NCI-H2081 (cell line): ENCODE results near the gene KIAA0319L.

ENCODE experiments used
- DNase-seq, 2 experiments: peaks; one replicate each; lab custom pipeline; 2025; lab: John Stamatoyannopoulos, UW

The KIAA0319L gene

DNA sequence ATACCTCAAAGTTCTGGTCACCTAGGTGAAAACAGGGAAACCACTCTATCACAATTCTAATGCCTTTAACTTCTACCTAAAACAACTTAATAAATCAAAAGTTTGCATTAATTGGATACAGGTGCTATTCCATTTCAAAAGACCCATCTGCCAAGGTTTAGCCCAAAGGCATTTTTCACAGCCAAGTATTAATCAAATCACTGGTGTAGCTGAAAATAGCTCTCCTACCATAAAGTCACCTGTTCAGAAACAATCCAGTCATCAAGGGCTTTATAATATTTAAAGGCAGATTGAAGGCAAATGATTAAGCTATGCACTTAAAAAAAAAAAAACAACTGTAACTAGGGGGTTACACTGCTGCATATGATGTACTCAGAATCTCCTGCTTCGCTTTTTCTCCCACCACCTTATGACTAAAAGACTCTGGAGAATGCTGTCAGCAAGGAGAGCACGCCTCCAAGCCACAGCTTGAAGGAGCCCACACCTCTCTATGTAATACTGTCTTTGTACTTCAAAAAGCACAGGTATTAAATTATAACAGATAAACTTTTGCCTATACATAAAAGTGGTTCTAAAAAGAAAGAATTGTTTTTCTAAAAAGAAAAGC is 20.5 kb downstream of the KIAA0319L start:
- peak in 1 of 2 experiments; percentile 31 for DNase-seq

DNA sequence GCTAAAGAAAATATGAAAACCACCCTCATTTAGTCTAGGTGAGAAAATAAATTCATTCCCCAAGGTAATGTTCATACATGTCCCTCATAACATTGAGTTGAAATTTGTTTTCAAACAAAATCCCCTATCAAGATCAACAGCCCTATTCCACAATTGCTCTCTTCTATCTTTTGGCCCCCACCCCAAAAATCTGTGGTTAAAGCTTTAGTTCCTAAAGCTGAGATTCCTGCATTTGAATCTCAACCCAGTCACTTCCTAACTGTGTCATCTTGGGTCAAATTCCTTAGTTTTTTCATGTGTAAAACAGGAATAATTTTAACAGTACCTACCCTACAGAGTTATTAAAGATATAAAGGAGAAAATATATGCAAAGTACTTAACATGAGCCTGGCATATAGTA is 22.0 kb downstream of the KIAA0319L start:
- DNase-seq, result no peak

DNA sequence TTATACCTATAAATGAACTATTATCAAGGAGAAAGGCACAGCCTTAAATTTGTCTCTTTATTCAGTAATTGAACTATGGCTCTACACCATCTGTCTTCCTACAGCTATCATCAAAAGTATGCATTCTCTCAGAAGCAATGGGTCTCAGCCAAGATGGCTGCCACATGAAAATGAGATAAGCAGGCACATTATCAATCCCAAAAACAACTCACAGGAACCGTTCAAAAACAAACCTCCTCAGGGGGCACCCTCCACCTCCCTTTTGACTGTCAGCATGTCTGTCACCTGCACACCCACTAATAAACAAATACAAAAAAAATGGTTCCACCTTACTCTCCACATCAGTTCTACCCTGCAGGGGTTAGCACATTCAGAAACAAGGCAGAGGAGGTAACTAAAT is 23.6 kb downstream of the KIAA0319L start:
- peak in 1 of 2 experiments; percentile 21 for DNase-seq

GRCh38 chr1:35532497-35533223 is 24.5 kb downstream of the KIAA0319L start:
- no peak for DNase-seq

GRCh38 chr1:35531368-35531767 is 25.8 kb downstream of the KIAA0319L start:
- no peak for DNase-seq

GRCh38 chr1:35530946-35531345 is 26.3 kb downstream of the KIAA0319L start:
- no peak for DNase-seq

- no peak for DNase-seq
Measured at GRCh38 chr1:35530168-35530567, 27.0 kb downstream of the KIAA0319L start.

DNA sequence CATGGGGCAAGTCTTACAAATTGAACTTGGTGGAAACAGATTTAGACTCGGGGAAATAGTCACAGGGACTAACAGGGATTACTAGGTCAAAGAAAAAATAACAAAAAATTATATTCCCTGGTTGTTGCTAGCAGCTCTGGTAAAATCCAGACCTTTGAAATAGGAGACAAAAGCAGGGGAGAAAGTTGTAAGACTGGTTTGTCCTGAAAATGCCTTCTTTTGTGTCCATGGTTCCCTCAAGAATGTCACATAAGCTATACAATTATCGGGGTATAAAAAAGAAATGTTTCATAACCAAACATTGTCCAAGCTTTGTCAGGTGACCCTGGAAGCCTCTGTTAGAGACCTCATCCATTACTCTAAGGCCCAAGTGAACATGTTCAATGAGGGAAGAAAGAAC is 33.1 kb downstream of the KIAA0319L start:
- no peak for DNase-seq

- DNase-seq, result no peak
Measured at GRCh38 chr1:35519432-35519831, 37.8 kb downstream of the KIAA0319L start.

GRCh38 chr1:35518183-35518582 is 39.0 kb downstream of the KIAA0319L start:
- no peak for DNase-seq

GRCh38 chr1:35511305-35511704 is 45.9 kb downstream of the KIAA0319L start:
- DNase-seq, result no peak

DNA sequence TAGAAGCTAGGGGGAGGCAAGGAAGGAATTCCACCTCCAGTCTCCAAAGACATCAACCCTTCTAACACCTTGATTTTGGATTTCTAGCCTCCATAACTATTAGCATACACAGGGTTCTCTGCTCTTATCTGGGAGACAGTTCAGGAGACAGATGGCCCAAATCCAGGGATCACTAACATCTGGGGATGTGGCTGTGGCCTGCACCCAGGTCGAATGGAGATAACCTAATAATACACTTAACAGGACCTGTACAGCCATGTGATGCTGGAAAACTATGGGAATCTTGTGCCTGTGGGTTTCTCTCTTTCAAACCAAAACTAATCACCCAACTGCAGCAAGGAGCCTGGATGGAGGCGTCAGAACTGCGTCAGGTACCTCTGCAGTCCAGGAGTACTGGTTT is 47.6 kb downstream of the KIAA0319L start:
- DNase-seq, result no peak

DNA sequence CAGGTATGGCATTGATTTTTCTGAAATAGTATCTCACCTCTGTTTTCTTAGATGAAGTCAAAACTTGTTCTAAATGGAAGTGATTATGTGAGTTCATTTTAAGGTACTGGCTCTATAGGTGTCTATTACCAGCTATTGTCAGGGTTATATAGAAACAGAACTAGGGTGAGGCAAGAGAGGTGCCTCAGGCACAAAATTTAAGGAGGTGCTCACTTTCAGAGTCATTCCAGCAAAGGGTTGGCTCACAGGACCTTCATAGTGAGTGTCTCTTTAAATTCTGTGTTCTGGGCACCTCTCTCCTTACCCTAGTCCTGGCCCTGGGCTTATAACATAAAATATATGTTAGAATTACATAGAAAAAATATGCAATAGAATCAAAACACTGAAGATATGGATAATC is 49.3 kb downstream of the KIAA0319L start:
- DNase-seq, result no peak

DNA sequence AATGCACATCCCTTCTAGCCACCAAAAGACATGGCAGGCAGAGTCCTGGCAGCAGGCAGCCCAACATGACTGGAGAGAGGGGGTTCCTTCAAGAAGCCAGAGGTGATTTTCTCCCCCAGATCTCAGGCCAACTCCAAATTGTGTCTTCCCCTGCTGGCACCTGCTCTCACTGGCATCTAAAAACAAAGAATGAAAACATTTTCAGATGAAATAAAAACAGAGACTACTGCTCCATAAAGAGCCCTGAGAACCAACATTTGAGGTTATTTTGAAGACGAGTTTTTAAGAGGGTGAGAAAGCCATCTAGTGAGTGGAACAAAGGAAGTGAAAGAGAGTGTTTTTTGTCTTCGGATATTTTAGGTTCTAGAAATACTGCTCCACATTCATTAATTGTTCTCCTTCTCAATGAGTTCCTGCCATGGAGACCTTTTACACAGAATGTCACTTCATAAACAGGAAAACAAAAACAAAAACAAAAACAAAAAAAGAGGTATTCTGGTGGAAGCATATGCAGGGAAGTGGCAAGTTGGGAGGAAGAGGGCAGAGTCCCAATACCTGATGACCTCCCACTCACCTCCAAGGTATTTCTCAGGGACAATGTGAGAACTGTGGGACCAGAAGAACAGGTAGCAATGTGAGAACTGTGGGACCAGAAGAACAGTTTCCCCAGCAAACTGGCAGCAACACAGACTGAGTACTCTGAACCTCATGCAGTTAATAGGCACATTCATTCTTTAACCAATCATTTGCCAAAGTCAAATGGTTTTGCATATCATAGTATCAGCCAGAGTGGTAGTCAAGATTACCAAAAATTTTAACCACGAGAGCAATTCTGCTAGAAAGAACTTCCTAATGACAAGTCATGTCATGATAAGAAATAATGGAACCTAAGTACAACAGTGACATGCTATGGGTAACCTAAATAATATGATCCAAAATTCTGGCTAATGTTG is 50.0 kb downstream of the KIAA0319L start:
- no peak for DNase-seq

GRCh38 chr1:35505911-35506798 is 51.0 kb downstream of the KIAA0319L start:
- DNase-seq, result peak in 1 of 2 experiments; percentile 54

DNA sequence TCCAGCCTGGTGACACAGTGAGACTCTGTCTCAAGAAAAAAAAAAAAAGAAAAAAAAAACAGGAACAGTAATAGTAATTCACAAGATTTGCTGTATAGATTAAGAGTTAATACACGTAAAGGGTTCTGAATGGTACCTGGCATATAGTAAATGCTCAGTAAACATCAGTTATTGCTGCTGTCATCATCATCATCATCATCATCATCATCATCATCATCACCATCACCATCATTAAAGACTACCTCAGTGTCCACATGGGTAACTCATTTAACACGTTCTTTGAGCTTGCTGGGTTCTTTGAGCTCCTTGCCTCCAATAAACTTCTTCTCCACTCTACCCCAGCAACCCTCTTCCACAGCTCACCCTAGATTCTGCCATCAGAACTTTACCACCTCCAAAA is 55.0 kb downstream of the KIAA0319L start:
- DNase-seq, result no peak

DNA sequence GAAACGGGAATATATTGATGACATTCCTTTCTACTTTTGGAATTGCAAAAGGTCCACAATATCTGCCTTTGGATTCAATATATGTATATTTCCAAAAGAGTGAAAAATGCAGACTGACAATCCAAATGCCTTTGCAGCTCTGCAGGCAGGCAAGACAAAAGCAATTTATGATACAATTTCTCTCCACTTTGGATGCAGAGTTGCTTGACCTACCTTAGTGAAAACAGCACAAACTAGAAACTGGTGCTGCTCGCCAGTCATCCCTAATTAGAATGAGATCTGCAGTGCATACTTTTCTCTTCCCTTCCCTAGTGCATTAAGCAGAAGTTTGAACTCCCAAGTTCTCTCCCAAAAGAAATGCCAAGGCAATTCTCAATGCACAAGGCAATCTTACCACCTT is 56.8 kb downstream of the KIAA0319L start:
- no peak for DNase-seq

DNA sequence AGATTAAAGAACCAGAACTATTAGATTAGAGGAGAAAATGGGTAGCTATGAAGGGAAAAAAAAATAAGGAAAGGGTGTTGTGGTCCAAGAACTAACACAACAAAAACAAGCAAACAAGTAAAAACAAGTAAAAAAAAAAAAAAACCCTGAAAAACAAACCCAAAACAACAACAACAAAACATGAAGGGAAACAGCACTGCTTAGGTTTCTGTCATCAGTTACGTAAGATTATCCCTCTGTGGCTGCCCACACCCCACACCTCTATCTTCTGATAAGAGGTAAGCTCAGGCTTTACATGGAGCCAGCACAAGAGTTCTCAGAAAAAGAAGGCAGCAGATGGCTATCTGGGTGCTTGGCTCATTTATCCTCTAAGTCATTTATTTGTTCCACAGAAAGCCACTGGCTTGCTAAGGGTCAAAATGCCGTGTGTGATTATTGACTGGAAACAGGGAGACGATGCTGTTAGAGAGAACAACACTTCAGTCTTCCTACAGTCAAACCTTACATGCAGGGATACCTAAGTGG is 57.5 kb downstream of the KIAA0319L start:
- no peak for DNase-seq

DNA sequence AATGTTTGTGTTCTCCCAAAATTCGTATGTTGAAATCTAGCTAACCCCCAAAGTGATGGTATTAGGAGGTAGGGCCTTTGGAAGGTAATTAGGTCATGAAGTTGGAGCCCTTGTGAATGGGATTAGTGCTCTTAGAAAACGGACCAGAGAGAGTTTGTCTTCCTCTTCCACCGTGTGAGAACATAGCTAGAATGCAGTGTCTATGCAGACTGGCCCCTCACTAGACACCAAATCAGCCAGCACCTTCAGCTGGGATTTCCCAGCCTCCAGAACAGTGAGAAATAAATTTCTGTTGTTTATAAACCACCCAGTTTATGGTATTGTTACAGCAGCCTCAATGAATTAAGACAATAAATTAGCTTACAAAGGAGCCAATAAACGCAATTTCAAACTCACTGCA is 58.0 kb downstream of the KIAA0319L start:
- no peak for DNase-seq

- DNase-seq, result no peak
Measured at GRCh38 chr1:35497571-35497970, 59.6 kb downstream of the KIAA0319L start.

GRCh38 chr1:35490250-35490649 is 67.0 kb downstream of the KIAA0319L start:
- DNase-seq, result no peak
